LNCAP (cell line): Measurements from ENCODE around the gene DEXI.

Experiments
- CTCF ChIP-seq: fragments of 450-650 bp; IDR thresholded peaks from 2 replicates; pipeline ENCODE4 v1.5.1; 2017; ENCODE audit warnings: mild to moderate bottlenecking

The DEXI gene

GRCh38 chr16:10937068-10937859 lies 5.0 kb downstream of the DEXI start:
- no peak for TF ChIP-seq CTCF

DNA sequence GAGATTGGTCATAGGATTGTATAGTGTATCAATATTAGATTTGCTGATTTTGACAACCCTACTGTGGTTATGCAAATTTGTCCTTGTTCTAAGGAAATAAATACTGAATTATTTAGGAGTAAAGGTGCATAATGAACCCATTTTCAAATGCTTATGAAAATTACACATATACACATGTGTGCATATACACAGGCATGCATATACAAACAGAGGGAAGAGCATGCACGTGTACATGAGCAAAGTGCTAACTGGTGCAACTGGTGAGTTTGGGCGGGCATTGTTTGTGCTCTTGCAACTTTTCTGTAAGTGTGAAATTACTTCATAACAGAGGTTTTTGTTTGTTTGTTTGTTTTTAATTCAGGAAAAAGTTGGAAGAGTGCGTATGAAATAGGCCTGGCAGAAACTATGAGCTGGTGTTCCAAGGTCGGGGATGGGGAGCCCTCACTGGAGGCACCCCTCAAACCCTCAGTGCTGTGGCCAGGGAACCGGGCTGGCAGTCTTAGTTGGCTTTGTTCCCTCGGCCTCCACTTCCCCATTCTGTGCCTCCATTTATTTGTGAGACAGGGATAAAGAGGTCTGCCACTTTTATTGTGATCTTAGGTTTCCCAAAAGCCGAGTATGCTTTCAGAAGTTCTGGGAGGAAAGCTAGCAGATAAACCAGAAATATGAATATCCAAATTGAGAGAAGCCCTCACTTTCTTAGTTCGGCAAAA lies 5.8 kb downstream of the DEXI start:
- TF ChIP-seq CTCF = no peak

DNA sequence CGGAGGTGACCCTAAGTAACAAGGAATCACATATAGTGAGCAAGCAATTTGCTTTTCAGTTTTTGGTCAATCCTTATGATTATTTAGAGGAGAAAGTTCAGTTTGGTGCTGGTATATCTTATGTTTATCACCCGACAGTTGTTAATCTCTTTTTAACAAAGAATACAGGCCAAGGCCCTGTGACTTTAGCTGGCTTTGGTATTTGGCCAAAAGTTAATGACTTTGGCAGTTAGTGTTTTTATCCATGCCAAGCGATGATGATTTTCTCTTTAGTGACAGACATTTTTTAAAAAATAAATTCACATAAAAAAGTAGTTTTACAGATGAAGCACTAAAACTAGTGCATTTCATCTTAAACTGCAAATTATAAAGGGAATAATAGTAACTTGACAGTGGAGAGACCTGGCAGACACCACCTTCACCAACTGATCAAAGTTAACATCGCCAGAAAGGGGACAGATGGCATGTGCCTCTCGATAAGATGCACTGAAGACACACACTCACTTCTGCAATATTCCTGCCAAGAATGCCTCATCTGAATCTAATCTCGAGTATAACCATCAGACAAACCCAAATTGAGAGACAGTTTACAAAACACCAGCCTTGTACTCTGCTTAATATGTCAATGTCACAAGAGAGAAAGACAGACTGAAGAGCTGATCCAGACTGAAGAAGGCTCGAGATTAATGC lies 6.9 kb downstream of the DEXI start:
- TF ChIP-seq CTCF = no peak

DNA sequence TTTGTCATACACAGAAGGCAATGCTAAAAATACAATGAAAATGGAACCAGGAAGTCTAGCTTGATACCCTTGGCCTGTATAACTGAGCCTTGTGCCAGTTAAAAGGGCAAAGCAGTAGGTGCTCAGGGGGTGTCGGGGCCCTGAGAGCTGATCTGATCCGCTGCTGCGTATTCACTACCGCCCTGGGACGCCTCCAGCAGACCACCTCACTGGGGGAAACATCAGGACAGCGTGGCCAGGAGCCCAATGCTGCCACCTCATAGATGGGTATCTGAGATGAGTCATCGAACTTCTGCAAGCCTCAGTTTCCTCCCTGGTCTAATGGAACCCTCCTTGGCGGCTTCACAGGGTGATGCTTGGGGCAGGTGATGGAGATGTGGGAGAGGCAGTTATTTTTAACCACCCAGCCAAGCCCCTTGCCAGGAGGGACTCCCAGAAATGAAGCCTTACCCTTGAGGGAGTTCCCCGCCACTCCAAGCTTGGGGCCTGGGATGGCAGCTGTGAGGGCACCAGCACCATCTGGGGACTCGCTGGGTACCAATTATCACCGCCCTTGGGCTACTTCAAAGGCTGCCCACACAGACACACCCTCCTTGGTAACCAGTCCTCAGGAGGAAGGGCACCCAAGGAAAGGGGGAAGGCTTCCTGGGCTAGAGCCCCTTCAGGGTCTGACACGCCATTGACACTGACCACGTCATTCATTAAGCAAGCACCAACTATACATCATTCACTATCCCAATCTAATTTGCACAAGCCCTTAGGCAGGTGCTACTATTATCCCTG lies 7.8 kb downstream of the DEXI start:
- TF ChIP-seq CTCF = no peak

DNA sequence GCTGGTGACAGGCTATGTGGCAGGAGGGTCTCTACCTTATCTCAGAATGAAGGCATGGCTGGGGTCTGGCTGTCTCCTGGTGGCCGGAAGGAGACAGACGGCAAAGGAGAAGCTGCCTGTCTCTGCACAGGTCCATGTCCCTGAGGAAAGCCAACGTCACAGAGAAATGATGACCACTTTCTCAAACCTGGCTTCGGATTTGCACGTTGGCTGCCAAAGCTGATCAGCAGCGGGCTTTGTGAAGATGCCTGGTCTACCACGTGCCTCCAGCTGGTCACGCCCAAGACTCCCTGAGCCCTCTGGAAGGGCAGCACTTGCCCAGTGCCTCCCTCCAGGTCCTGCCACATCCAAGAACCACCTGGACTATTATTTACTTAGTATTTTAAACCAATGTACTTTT lies 8.4 kb downstream of the DEXI start:
- no peak for TF ChIP-seq CTCF

GRCh38 chr16:10932959-10933710 lies 9.1 kb downstream of the DEXI start:
- TF ChIP-seq CTCF = no peak
